WTC11 (cell line): ENCODE results near the gene TSPAN7. TPM values are rescaled to one million over a fixed set of nuclear protein-coding genes. Genes with fewer than 3 reads are reported as not detected.

Experiments used
- total RNA-seq: library from RNA; stranded (reverse); gene quantifications from 3 replicates; pipeline ENCODE4 v1.2.3, GENCODE V29; 2021
- TF ChIP-seq, protein P1 (sequence below): sonication (generic); formaldehyde crosslinking; IDR thresholded peaks from 2 replicates; pipeline ENCODE4 v1.8.1; 2023; ENCODE audit warnings: mild to moderate bottlenecking, missing genetic modification reagents, moderate library complexity
- TF ChIP-seq, protein P2 (sequence below): sonication (generic); formaldehyde crosslinking; IDR thresholded peaks from 2 replicates; pipeline ENCODE4 v1.8.0; 2022; ENCODE audit warnings: mild to moderate bottlenecking, missing genetic modification reagents
- TF ChIP-seq, protein P3 (sequence below): sonication (generic); formaldehyde crosslinking; IDR thresholded peaks from 2 replicates; pipeline ENCODE4 v1.8.0; 2023; ENCODE audit warnings: missing genetic modification reagents

The TSPAN7 gene
- total RNA-seq, 1 experiment from 2014 or later, result 10.8 TPM

DNA sequence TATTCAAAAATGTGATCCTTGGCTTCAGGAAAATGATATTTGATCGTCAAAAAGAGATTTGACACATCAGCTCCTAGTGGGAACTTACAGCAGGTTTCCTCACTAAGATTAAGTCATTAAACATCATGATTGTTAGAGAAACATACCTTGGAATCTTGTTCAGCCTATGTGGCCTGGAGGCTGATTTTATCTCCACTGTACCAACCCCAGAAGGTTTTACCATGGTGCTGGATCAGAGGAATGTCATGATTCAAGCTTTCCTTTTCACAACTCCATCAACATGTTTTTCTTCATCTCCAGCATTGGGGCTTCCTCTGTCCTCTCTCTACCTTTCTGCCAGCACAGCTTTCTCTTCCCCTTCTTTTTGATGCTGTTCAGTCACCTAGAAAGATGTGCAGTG lies 171.5 kb downstream of the TSPAN7 start (continued):
- TF ChIP-seq, protein P1, sequence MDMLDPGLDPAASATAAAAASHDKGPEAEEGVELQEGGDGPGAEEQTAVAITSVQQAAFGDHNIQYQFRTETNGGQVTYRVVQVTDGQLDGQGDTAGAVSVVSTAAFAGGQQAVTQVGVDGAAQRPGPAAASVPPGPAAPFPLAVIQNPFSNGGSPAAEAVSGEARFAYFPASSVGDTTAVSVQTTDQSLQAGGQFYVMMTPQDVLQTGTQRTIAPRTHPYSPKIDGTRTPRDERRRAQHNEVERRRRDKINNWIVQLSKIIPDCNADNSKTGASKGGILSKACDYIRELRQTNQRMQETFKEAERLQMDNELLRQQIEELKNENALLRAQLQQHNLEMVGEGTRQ (CRISPR knock-in tag), result no peak
- TF ChIP-seq, protein P2, sequence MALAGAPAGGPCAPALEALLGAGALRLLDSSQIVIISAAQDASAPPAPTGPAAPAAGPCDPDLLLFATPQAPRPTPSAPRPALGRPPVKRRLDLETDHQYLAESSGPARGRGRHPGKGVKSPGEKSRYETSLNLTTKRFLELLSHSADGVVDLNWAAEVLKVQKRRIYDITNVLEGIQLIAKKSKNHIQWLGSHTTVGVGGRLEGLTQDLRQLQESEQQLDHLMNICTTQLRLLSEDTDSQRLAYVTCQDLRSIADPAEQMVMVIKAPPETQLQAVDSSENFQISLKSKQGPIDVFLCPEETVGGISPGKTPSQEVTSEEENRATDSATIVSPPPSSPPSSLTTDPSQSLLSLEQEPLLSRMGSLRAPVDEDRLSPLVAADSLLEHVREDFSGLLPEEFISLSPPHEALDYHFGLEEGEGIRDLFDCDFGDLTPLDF (CRISPR knock-in tag), result no peak
- TF ChIP-seq, protein P3, sequence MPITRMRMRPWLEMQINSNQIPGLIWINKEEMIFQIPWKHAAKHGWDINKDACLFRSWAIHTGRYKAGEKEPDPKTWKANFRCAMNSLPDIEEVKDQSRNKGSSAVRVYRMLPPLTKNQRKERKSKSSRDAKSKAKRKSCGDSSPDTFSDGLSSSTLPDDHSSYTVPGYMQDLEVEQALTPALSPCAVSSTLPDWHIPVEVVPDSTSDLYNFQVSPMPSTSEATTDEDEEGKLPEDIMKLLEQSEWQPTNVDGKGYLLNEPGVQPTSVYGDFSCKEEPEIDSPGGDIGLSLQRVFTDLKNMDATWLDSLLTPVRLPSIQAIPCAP, result no peak

Other genes starting within 250 kb of the TSPAN7 start
- 8.5 to 11.1 TPM (median 10.7 TPM) in 3 replicates for gene RPGR, start 234.0 kb upstream of the TSPAN7 start, total RNA-seq
- not detected in 3 replicates for gene OTC, start 208.9 kb upstream of the TSPAN7 start, total RNA-seq
- 118 to 132 TPM (median 131 TPM) in 3 replicates for gene MID1IP1, start 239.9 kb downstream of the TSPAN7 start, total RNA-seq